Activated CD8-positive, alpha-beta memory T cell treated with anti-CD3 and anti-CD28 coated beads for 24 hours (primary cell): Measurements from ENCODE around the gene NBEA.
"Not testable (repeated sequence)": the region's sequence is repeated elsewhere in the genome, so short reads cannot be mapped to it uniquely, and the experiment has no call there.

Source experiments
- DNase-seq: peaks from one replicate; pipeline ENCODE4 v3.0.0-alpha.2; 2020

The NBEA gene

GRCh38 chr13:35408285-35408684, 466.2 kb downstream of the NBEA start:
- DNase-seq: not testable (repeated sequence)

GRCh38 chr13:35411059-35411744, 469.1 kb downstream of the NBEA start:
- DNase-seq: no peak

- DNase-seq: no peak
Observed at GRCh38 chr13:35448465-35448864, 506.4 kb downstream of the NBEA start.

GRCh38 chr13:35449821-35450220, 507.8 kb downstream of the NBEA start:
- DNase-seq: no peak

- no peak for DNase-seq
Observed at GRCh38 chr13:35455022-35455421, 513.0 kb downstream of the NBEA start.

- no peak for DNase-seq
Observed at GRCh38 chr13:35457258-35457657, 515.2 kb downstream of the NBEA start.

GRCh38 chr13:35460061-35460460, 518.0 kb downstream of the NBEA start:
- no peak for DNase-seq

GRCh38 chr13:35465371-35465770, 523.3 kb downstream of the NBEA start:
- no peak for DNase-seq

GRCh38 chr13:35468195-35468594, 526.1 kb downstream of the NBEA start:
- no peak for DNase-seq

GRCh38 chr13:35469806-35470525, 527.9 kb downstream of the NBEA start:
- DNase-seq: no peak

GRCh38 chr13:35470671-35471661, 528.9 kb downstream of the NBEA start:
- DNase-seq: no peak

GRCh38 chr13:35471706-35472322, 529.7 kb downstream of the NBEA start:
- DNase-seq: no peak

- no peak for DNase-seq
Observed at GRCh38 chr13:35472323-35472881, 530.3 kb downstream of the NBEA start.

GRCh38 chr13:35473206-35473775, 531.2 kb downstream of the NBEA start:
- DNase-seq: no peak

- no peak for DNase-seq
Observed at GRCh38 chr13:35473802-35474201, 531.7 kb downstream of the NBEA start.

- DNase-seq: no peak
Observed at GRCh38 chr13:35474496-35475211, 532.6 kb downstream of the NBEA start.

- no peak for DNase-seq
Observed at GRCh38 chr13:35475212-35475959, 533.3 kb downstream of the NBEA start.

GRCh38 chr13:35475960-35476943, 534.2 kb downstream of the NBEA start, which contains the start of gene MAB21L1:
MAB21L1 (minus strand) TSS chr13:35476689; CDS start chr13:35476138, 551 bp downstream.
- no peak for DNase-seq

- no peak for DNase-seq
Observed at GRCh38 chr13:35477386-35477946, 535.4 kb downstream of the NBEA start.
